Measurements from ENCODE around the gene FRMD8.
"Not testable (repeated sequence)": the region's sequence is repeated elsewhere in the genome, so short reads cannot be mapped to it uniquely, and the experiment has no call there.

The FRMD8 gene

DNA sequence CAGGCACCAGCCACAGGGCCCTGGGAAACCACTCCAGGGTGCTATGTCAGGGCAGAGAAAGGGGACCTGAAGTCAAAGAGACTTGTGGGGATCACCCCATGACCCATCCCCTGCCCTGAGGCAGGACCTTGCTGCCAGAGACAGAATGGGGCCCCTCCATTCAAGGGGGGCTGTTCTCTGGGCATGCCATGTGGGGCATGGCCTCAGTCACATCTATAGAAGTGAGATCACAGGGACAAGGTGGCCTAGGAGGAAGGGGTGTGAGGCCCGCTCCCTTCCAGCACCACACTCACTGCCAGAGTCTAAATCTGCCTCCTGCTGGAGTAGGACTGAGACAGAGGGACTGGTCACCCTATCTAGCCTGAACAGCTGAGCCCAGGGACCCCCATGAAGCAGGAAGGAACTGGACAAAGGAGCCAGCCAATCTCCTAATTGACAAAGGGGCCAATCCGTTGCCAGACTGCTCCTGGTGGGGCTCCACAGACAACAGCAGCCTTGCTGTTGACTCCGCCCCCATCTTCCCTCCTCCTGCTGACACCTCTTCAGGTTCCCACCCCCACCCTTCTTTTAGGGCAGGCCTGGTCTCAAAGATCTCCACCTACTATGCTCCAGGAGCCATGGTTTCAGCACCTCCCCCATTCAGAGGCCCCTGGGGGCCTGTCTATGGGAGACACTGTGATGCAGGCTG, 62.1 kb downstream of the FRMD8 start:
- no peak for DNase-seq

DNA sequence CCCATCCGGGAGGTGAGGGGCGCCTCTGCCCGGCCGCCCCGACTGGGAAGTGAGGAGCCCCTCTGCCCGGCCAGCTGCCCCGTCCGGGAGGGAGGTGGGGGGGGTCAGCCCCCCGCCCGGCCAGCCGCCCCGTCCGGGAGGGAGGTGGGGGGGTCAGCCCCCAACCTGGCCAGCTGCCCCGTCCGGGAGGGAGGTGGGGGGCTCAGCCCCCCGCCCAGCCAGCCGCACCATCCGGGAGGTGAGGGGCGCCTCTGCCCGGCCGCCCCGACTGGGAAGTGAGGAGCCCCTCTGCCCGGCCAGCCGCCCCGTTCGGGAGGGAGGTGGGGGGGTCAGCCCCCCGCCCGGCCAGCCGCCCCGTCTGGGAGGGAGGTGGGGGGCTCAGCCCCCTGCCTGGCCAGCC, 64.9 kb downstream of the FRMD8 start:
- DNase-seq: not testable (repeated sequence)

DNA sequence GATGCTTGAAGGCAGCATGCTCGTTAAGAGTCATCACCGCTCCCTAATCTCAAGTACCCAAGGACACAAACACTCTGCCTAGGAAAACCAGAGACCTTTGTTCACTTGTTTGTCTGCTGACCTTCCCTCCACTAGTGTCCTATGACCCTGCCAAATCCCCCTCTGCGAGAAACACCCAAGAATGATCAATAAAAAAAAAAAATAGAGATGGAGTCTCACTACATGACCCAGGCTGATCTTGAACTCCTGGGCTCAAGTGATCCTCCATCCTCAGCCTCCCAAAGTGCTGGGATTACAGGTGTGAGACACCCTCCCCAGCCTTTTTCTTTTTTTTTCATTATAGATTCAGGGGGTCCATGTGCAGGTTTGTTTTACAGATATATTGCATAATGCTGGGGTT, 65.8 kb downstream of the FRMD8 start:
- DNase-seq: not testable (repeated sequence)

DNA sequence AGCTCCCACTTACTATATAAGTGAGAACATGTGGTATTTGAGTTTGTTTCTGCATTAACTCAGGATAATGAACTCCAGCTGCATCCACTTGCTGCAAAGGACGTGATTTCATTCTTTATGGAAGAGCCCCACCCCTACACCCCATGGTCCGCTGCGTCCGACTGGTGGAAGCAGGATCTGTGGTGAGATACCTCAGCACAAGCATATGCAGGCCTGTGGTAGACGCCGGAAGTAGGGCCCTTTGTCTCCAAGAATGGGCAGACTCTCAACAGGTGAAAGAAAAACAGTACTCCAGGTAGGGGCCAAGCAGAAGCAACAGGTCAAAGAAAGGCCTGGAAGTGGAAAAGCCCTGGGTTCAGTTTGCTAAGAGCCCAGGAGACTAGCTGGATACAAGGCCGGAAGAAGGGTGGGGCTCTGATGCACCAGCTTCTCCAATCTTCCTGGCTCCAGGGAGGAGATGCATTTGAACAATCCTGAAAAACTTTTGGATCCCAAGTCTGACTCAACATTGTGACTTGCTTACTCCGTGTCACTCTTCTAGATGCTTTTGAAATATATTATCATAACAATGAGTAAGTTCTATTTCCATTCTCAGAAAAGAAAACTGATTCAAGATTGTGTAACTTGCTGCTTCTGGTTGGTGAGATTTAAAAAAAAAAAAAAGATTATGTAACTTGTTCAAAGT, 66.5 kb downstream of the FRMD8 start:
- DNase-seq: no peak

DNA sequence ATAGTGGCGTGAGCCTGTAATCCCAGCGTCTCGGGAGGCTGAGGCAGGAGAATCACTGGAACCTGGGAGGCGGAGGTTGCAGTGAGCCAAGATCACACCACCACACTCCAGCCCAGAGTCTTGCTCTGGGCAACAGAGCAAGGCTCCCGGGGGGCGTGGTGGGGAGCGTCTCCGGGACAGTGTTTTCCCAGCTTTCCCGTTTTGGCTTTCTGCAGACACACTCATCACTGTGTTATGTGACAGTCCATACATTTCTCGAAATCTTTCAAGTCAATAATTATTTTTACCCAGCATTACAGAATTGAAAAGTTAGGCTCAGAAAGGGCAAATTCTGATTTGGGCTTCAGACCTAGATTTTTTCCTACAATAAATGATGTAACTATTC, 67.9 kb downstream of the FRMD8 start:
- no peak for DNase-seq

DNA sequence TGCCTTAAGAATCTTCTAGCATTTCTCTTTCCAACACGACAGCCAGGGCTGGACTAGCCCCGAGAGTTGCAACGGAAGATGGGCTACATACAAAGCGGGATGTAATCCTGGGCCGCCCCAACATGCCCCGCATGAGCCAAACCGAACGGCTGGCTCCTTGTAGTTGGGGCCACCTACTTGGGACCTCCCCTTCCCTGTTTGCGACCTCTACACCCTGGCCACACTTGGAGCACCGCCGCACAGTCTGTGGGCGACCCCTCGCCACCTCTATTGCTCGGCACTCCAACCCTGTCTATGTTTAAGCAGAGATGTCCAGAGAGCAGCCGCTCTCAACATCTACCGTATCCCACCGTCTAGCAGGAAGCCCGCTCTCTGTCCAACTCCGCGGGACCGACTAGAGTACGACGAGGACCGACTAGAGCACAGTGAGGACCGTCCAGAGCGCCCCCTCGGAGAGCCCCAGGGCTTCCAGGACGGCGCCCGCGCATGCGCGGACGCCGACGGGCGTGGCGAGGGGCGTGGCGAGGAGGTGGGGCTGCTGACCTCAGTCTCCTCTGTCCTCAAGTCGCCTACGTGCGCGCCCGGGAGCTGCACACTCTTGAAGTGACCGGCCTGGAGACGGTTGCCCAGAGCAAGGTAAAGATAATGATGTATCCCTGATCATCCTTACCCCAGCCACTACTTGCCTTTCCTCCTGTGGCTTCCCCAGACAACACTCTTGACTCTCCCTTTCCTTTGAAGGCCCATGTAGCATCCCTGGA, 68.4 kb downstream of the FRMD8 start:
- DNase-seq: peak in 55 of 56 donors; percentile 31 to 90 (median 74)

DNA sequence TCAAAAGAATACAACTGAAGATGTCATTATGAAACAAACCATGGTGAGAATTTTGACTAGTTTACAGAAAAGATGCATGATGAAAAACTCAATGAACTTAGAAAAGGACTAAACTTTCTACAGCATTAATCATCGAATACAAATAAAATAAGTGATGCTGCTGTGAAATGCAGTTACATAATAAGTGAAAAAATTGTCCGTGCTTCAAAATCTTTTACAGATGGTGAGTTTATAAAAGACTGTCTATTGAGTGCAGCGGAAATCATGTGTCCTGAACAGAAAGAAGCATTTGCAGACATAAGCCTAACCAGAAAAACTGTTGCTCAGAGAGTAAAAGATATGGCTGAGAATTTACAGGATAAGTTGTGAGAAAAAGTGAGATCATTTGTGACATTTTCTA, 70.0 kb downstream of the FRMD8 start:
- no peak for DNase-seq

DNA sequence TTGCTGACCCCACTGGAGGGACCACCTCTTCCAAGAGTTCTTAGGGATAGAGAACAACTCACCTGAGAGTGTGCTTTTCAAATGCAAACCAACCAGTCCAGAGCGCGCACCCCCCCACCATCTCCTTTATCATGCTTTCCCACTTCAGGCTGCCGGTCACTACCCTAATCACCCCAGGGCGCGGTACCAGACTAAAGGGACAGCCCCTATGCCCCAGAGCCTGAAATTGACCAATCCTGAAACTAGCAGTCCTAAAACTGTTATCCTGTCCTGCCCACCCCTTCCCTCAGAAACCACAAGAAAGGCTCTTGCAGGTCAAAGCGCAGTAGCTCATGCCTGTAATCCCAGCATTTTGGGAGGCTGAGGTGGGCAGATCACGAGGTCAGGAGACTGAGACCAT, 73.1 kb downstream of the FRMD8 start:
- no peak for DNase-seq

Measured in amygdala (tissue), 56 donors.